ENCODE data around the gene RNF113B. TPM values are rescaled to one million over a fixed set of nuclear protein-coding genes. Genes with fewer than 3 reads are reported as not detected.

RNF113B gene
- total RNA-seq, 1 experiment from 2014 or later, result not detected

DNA sequence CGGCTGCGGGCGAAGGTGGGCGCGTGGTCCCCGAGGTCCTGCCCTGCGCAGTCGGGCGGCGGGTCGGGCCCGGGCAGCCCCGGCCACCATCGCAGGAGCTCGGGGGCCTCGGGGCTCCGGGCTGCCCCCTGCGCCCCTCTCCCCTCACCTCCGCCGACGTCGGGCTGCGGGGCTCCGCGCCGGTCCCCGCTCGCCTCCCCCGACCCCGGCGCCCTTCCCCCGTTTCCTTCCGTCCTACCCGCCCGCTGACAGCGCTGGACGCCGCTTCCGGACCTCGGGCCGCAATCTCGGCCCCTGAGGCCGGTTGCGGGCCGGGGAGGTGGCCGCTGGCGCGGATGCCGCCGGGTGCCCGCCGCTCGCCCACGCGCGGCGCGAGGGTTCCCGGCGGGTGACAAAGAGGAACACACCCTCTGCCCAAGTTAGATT is 33.5 kb downstream of the RNF113B start:
- H3K36me3 ChIP-seq (ENCODE audit: low read depth), result no peaks in the 10 kb centered on the region
- H4K20me1 ChIP-seq (ENCODE audit: insufficient read depth), result peaks cover 4% of the 10 kb centered on the region
- DNase-seq, result peak; percentile 15 to 30
- H3K27ac ChIP-seq, result no peak overlapping the region
- peaks cover 46% of the 10 kb centered on the region for H3K79me2 ChIP-seq (ENCODE audit: low read depth)
- H3K4me3 ChIP-seq, result peak overlapping the region; percentile 80
- peaks cover 20% of the 10 kb centered on the region for H3K4me1 ChIP-seq (replicated peaks; ENCODE audit: insufficient read depth)
- TF ChIP-seq, protein P1, sequence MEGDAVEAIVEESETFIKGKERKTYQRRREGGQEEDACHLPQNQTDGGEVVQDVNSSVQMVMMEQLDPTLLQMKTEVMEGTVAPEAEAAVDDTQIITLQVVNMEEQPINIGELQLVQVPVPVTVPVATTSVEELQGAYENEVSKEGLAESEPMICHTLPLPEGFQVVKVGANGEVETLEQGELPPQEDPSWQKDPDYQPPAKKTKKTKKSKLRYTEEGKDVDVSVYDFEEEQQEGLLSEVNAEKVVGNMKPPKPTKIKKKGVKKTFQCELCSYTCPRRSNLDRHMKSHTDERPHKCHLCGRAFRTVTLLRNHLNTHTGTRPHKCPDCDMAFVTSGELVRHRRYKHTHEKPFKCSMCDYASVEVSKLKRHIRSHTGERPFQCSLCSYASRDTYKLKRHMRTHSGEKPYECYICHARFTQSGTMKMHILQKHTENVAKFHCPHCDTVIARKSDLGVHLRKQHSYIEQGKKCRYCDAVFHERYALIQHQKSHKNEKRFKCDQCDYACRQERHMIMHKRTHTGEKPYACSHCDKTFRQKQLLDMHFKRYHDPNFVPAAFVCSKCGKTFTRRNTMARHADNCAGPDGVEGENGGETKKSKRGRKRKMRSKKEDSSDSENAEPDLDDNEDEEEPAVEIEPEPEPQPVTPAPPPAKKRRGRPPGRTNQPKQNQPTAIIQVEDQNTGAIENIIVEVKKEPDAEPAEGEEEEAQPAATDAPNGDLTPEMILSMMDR (conservative IDR thresholded peaks at IDR 0.05), result no peak
- TF ChIP-seq EZH2 (IDR thresholded peaks at IDR 0.05; ENCODE audit: low read depth), result no peak
- intact Hi-C loops (cut with micrococcal nuclease; ENCODE audit: unreplicated experiment), result loop anchor here (1.0 to 5.0 kb wide), 7 partner anchors 71 to 700 kb away; no protein-coding TSS in a partner anchor
- no peaks in the 10 kb centered on the region for H3K9me3 ChIP-seq (ENCODE audit: insufficient read depth, low read depth)
- H3K9me2 ChIP-seq (ENCODE audit: insufficient read depth), result no peaks in the 10 kb centered on the region
- peaks cover 12% of the 10 kb centered on the region; the same call in 1 of the 2 replicates for H3F3A ChIP-seq (ENCODE audit: insufficient read depth, low read depth)
- peak overlapping the region; percentile 83 for H3K4me2 ChIP-seq
- CTCF ChIA-PET, result no interaction called here
- H2AFZ ChIP-seq, result peak overlapping the region; percentile 83
- POLR2A ChIA-PET (ENCODE audit: unreplicated experiment), result no interaction called here
- no TSS peak for BruUV-seq (replicated peaks)
- no peaks in the 10 kb centered on the region for H3K27me3 ChIP-seq (ENCODE audit: insufficient read depth, low read depth)

DNA sequence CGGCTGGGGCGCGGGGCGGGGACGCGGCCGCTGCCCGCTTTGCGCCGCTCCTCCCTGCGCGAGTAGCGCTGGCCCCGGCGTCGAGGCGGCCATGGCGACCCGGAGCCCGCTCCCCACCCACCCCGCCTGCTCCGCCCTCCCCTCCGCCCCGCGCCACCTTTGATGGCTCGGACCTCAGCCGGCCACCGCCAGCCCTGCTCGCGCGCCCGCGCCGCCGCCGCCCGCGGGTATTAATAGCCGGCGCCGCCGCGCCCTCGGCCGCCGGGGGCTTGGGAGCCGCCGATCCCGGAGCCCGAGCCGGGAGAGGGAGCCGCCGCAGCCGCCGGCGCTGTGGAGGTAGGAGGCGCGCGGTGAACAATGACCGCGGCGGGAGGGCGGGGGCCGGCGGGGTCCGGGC is 33.9 kb downstream of the RNF113B start:
- Histone ChIP-seq H2AFZ (no peak overlapping the region; the same call in 1 of the 2 replicates), H3K4me2 (peak overlapping the region; percentile 83; the same call in 1 of the 2 replicates), H3K27me3 (ENCODE audit: insufficient read depth, low read depth) (no peaks in the 10 kb centered on the region), H3K4me1 (replicated peaks; ENCODE audit: insufficient read depth) (peaks cover 20% of the 10 kb centered on the region), H3K27ac (no peak overlapping the region), H3K9me2 (ENCODE audit: insufficient read depth) (no peaks in the 10 kb centered on the region), H3K9me3 (ENCODE audit: insufficient read depth, low read depth) (no peaks in the 10 kb centered on the region), H3K79me2 (ENCODE audit: low read depth) (peaks cover 42% of the 10 kb centered on the region), H4K20me1 (ENCODE audit: insufficient read depth) (peaks cover 4% of the 10 kb centered on the region), H3K4me3 (peak overlapping the region; percentile 80; the same call in 1 of the 2 replicates), H3K36me3 (ENCODE audit: low read depth) (no peaks in the 10 kb centered on the region), H3F3A (ENCODE audit: insufficient read depth, low read depth) (peaks cover 12% of the 10 kb centered on the region; the same call in 1 of the 2 replicates)
- TF ChIP-seq, protein P1 (conservative IDR thresholded peaks at IDR 0.05), result no peak
- no peak for TF ChIP-seq EZH2 (IDR thresholded peaks at IDR 0.05; ENCODE audit: low read depth)
- BruUV-seq (replicated peaks), result no TSS peak
- ChIA-PET CTCF (no interaction called here), POLR2A (ENCODE audit: unreplicated experiment) (no interaction called here)
- intact Hi-C loops (cut with micrococcal nuclease; ENCODE audit: unreplicated experiment), result loop anchor here (1.0 to 5.0 kb wide), 5 partner anchors 71 to 529 kb away; no protein-coding TSS in a partner anchor
- no peak for DNase-seq

DNA sequence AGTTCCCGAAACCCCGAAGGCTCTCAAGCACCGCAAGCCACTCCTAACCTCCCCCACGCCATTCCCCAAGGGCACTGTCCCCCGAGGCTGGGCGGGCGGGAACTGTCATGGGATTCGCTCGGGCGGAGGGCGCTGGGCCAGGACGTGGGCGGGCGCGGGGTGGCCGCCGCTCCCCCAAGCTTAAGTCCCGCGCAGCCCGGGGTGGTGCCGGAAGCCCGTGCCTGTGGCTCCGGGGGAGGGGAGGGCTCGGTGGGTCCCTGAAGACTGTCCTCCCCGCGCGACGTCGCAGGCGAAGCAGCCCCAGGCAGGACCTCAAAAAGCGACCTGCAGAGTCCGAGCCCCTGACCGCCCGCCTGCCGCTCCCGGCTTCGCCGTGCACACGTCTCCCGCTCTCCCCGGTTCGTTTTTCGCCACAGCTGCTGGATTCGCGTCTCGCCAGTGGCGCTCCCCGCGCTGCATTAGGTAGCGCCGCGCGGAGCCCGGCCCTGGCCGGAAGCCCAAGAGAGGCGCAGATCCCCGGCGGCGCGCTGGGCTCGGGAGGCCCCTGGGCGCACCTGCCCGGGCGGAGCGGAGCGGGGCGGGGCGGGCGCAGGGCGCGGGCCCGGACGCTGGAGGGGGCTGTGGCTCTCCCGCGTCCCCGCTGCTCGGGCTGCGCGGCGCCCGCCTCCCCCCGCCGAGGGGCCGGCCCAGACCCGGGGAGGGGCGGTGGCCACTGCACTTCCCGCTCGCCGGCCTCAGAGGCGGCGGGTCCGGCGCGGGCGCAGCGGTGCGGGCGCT is 34.5 kb downstream of the RNF113B start, which contains the start of gene FARP1:
Gene FARP1 (plus strand): TSS at position 715 of the 777 bp plus-strand sequence. CDS start 70,149 bp downstream, outside the sequence.
- DNase-seq, result peak; percentile 65 to 91
- peak within 1 kb of the TSS; percentile 89 for H3K4me2 ChIP-seq
- no peaks in the 10 kb centered on the region for H3K36me3 ChIP-seq (ENCODE audit: low read depth)
- ChIA-PET CTCF (no interaction called here), POLR2A (ENCODE audit: unreplicated experiment) (no interaction called here)
- BruUV-seq (replicated peaks), result no TSS peak
- H2AFZ ChIP-seq, result peak within 1 kb of the TSS; percentile 83
- H3F3A ChIP-seq (ENCODE audit: insufficient read depth, low read depth), result peaks cover 12% of the 10 kb centered on the region; the same call in 1 of the 2 replicates
- peaks cover 20% of the 10 kb centered on the region for H3K4me1 ChIP-seq (replicated peaks; ENCODE audit: insufficient read depth)
- intact Hi-C loops (cut with micrococcal nuclease; ENCODE audit: unreplicated experiment), result loop anchor here (1.0 to 5.0 kb wide), 5 partner anchors 72 to 530 kb away; no protein-coding TSS in a partner anchor
- no peak within 1 kb of the TSS for H3K27ac ChIP-seq
- H3K4me3 ChIP-seq, result peak within 1 kb of the TSS; percentile 80
- H3K79me2 ChIP-seq (ENCODE audit: low read depth), result peaks cover 38% of the 10 kb centered on the region
- no peaks in the 10 kb centered on the region for H3K9me2 ChIP-seq (ENCODE audit: insufficient read depth)
- no peak for TF ChIP-seq EZH2 (IDR thresholded peaks at IDR 0.05; ENCODE audit: low read depth)
- TF ChIP-seq, protein P1 (conservative IDR thresholded peaks at IDR 0.05), result no peak
- no peaks in the 10 kb centered on the region for H3K9me3 ChIP-seq (ENCODE audit: insufficient read depth, low read depth)
- no peaks in the 10 kb centered on the region for H3K27me3 ChIP-seq (ENCODE audit: insufficient read depth, low read depth)
- H4K20me1 ChIP-seq (ENCODE audit: insufficient read depth), result peaks cover 4% of the 10 kb centered on the region

Measured in PC-9 (cell line).